ENCODE measurements around the gene COTL1. TPM values are rescaled to one million over a fixed set of nuclear protein-coding genes. Genes with fewer than 3 reads are reported as not detected.
A peak's percentile ranks its signal among the peaks of the same experiment; 100 is the strongest.

Gene COTL1
- total and polyA plus RNA-seq, 9 of the 15 experiments (the other 6 are each of a cell fraction or from before 2014, with no cell fraction given), result 27.7 to 185 (median 72.5) TPM

GRCh38 chr16:84537491-84538151 is 80.3 kb downstream of the COTL1 start (continued):
- no peak for TF ChIP-seq ADNP (tag; IDR thresholded peaks at IDR 0.05)
- peak; percentile 97 for TF ChIP-seq EP300 (IDR thresholded peaks at IDR 0.05; ENCODE audit: low read length)
- peak; percentile 80 for TF ChIP-seq BRD9 (IDR thresholded peaks at IDR 0.05; ENCODE audit: low read depth, partially characterized antibody)
- TF ChIP-seq GATAD2A (IDR thresholded peaks at IDR 0.05), result peak; percentile 55; the same call in 1 of the 2 replicates
- 0 out of 2 replicates have a peak, but pooled peaks have one; percentile 47 for TF ChIP-seq TCF7 (IDR thresholded peaks at IDR 0.05; ENCODE audit: borderline replicate concordance)
- TF ChIP-seq EGR1 (conservative IDR thresholded peaks at IDR 0.05), result no peak
- no peak for TF ChIP-seq LCOR (CRISPR knock-in tag; IDR thresholded peaks at IDR 0.05)
- no peak for TF ChIP-seq MXI1 (IDR thresholded peaks at IDR 0.05; ENCODE audit: low read depth, low read length)
- no peak for TF ChIP-seq PRMT5 (CRISPR knock-in tag; IDR thresholded peaks at IDR 0.05)
- no peak for TF ChIP-seq HEY1 (CRISPR knock-in tag; IDR thresholded peaks at IDR 0.05; ENCODE audit: borderline replicate concordance)
- TF ChIP-seq ZKSCAN8 (CRISPR knock-in tag; IDR thresholded peaks at IDR 0.05), result peak; percentile 76
- peak; percentile 87 for TF ChIP-seq RNF2 (IDR thresholded peaks at IDR 0.05)
- no peak for TF ChIP-seq ZFPM2 (CRISPR knock-in tag; IDR thresholded peaks at IDR 0.05)
- peak; percentile 36; the same call in 1 of the 2 replicates for TF ChIP-seq FOXM1 (IDR thresholded peaks at IDR 0.05; ENCODE audit: low read depth)
- TF ChIP-seq FOXM1 (CRISPR knock-in tag; IDR thresholded peaks at IDR 0.05; ENCODE audit: low read depth), result no peak
- no peak for TF ChIP-seq C11orf30 (IDR thresholded peaks at IDR 0.05; ENCODE audit: low read depth)
- TF ChIP-seq CEBPG (CRISPR knock-in tag; IDR thresholded peaks at IDR 0.05), result peak; percentile 10; the same call in 1 of the 2 replicates
- TF ChIP-seq CEBPG (tag; conservative IDR thresholded peaks at IDR 0.05 in 1 of 2, IDR thresholded peaks at IDR 0.05 in 1 of 2), result no peak
- TF ChIP-seq MAFF (IDR thresholded peaks at IDR 0.05; ENCODE audit: low read length), result no peak; the same call in 1 of the 2 replicates
- TF ChIP-seq GTF3C2 (IDR thresholded peaks at IDR 0.05; ENCODE audit: borderline replicate concordance, extremely low read depth, insufficient read length), result no peak
- TF ChIP-seq BCOR (IDR thresholded peaks at IDR 0.05), result no peak
- TF ChIP-seq NCOA2 (IDR thresholded peaks at IDR 0.05; ENCODE audit: partially characterized antibody in 2 of 2), result peak in 1 of 2 experiments; percentile 32
- no peak for TF ChIP-seq ZFP91 (CRISPR knock-in tag; IDR thresholded peaks at IDR 0.05)
- TF ChIP-seq HMG20B (CRISPR knock-in tag; IDR thresholded peaks at IDR 0.05), result no peak
- peak in 1 of 3 experiments; percentile 45 for TF ChIP-seq YY1 (IDR thresholded peaks at IDR 0.05; ENCODE audit: borderline replicate concordance in 1 of 3, control insufficient read depth in 1 of 3, extremely low read depth in 1 of 3, insufficient read depth in 3 of 3, insufficient read length in 1 of 3, insufficient replicate concordance in 2 of 3, low read depth in 1 of 3, low read length in 2 of 3)
- peak; percentile 49; the same call in 1 of the 2 replicates for TF ChIP-seq CREM (IDR thresholded peaks at IDR 0.05; ENCODE audit: low read depth)
- peak in 1 of 2 experiments; percentile 50; a peak in 1 of 4 replicates for TF ChIP-seq HDAC1 (IDR thresholded peaks at IDR 0.05)

Measured in K562 (cell line).